Activated CD4-positive, alpha-beta memory T cell treated with anti-CD3 and anti-CD28 coated beads, Interleukin-2, amount 10 ng/mL, durations not matched to agents 7 days and 5 days (primary cell): Measurements from ENCODE around the gene NKX2-3. TPM values are rescaled to one million over a fixed set of nuclear protein-coding genes. Genes with fewer than 3 reads are reported as not detected.

ENCODE experiments used
- CTCF ChIA-PET: fragments of 350-600 bp; sonication (Branson Sonifier 250); formaldehyde crosslinking; loops from one replicate; lab custom pipeline; 2021; ENCODE audit warnings: antibody characterized with exemption, inconsistent platforms; lab: Charles Lee
- POLR2A ChIA-PET: fragments of 350-600 bp; sonication (Branson Sonifier 250); formaldehyde crosslinking; loops from one replicate; lab custom pipeline; 2021; ENCODE audit warnings: antibody characterized with exemption; lab: Charles Lee
- DNase-seq: peaks from one replicate; pipeline ENCODE4 v3.0.0-alpha.2; 2020
- H3K27ac Mint-ChIP-seq: one replicate; pipeline ENCODE4 v1.8.0; 2021; ENCODE audit warnings: mild to moderate bottlenecking, mixed read lengths
- H3K27me3 Mint-ChIP-seq: one replicate; pipeline ENCODE4 v1.8.0; 2021; ENCODE audit warnings: mixed read lengths
- H3K36me3 Mint-ChIP-seq: one replicate; pipeline ENCODE4 v1.8.0; 2021; ENCODE audit warnings: low read depth, mixed read lengths
- H3K4me1 Mint-ChIP-seq: one replicate; pipeline ENCODE4 v1.8.0; 2021; ENCODE audit warnings: mixed read lengths
- H3K4me3 Mint-ChIP-seq: one replicate; pipeline ENCODE4 v1.8.0; 2021; ENCODE audit warnings: mild to moderate bottlenecking, mixed read lengths
- H3K9me3 Mint-ChIP-seq: one replicate; pipeline ENCODE4 v1.8.0; 2021; ENCODE audit warnings: mixed read lengths
- total RNA-seq, 2 experiments: library from RNA; stranded (reverse); gene quantifications; one replicate each; pipeline ENCODE4 v1.2.3, GENCODE V29; 2021

Gene NKX2-3
- total RNA-seq: not detected

DNA sequence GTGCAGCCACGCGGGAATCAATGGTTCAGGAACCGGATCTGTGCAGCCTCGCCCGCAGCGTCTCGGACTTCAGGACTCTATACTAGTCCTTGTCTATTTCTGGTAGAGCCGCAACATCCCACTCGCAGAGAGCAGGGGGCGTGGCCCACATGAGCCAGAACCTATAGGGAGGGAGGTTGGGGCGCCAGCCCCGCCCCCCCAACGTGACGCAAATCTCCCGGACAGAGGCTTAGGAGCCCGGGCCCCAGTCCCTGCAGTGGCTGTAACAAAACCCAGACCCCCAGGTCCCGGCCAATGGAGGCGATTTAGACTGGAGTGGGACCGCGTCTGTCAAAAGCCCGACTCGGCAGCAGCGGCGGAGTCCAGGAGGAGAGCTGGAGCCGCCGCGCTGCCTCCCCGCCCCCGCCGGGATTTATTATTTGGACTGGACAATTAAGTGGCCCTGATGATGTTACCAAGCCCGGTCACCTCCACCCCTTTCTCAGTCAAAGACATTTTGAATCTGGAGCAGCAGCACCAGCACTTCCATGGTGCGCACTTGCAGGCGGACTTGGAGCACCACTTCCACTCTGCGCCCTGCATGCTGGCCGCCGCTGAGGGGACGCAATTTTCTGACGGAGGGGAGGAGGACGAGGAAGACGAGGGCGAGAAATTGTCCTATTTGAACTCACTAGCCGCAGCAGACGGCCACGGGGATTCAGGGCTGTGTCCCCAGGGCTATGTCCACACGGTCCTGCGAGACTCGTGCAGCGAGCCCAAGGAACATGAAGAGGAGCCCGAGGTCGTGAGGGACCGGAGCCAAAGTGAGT lies at the start of gene NKX2-3:
Gene NKX2-3, plus strand, starts transcription at position 256 of the 809 bp plus-strand sequence. Its CDS starts 190 bp downstream, at position 446.
- Mint-ChIP-seq H3K9me3 (no peaks in the 10 kb centered on the region), H3K4me3 (no peak within 1 kb of the TSS), H3K36me3 (peaks cover 4% of the 10 kb centered on the region), H3K4me1 (peaks cover 44% of the 10 kb centered on the region), H3K27me3 (peaks cover 91% of the 10 kb centered on the region), H3K27ac (no peak within 1 kb of the TSS)
- peak; percentile 59 for DNase-seq
- POLR2A ChIA-PET: interaction anchor here (1.6 kb wide), 1 partner anchor 103 kb away, joined by 3 read pairs; the partner anchor contains the start of gene GOT1
- CTCF ChIA-PET: no interaction called here

- H3K4me1 Mint-ChIP-seq: no peaks in the 10 kb centered on the region
- H3K9me3 Mint-ChIP-seq: no peaks in the 10 kb centered on the region
- H3K27me3 Mint-ChIP-seq: peaks cover 37% of the 10 kb centered on the region
- CTCF ChIA-PET: no interaction called here
- POLR2A ChIA-PET: no interaction called here
- no peak for DNase-seq
- no peak overlapping the region for H3K27ac Mint-ChIP-seq
- H3K36me3 Mint-ChIP-seq: no peaks in the 10 kb centered on the region
- no peak overlapping the region for H3K4me3 Mint-ChIP-seq
These were observed 47.8 kb upstream of the NKX2-3 start for GRCh38 chr10:99484626-99485581.

DNA sequence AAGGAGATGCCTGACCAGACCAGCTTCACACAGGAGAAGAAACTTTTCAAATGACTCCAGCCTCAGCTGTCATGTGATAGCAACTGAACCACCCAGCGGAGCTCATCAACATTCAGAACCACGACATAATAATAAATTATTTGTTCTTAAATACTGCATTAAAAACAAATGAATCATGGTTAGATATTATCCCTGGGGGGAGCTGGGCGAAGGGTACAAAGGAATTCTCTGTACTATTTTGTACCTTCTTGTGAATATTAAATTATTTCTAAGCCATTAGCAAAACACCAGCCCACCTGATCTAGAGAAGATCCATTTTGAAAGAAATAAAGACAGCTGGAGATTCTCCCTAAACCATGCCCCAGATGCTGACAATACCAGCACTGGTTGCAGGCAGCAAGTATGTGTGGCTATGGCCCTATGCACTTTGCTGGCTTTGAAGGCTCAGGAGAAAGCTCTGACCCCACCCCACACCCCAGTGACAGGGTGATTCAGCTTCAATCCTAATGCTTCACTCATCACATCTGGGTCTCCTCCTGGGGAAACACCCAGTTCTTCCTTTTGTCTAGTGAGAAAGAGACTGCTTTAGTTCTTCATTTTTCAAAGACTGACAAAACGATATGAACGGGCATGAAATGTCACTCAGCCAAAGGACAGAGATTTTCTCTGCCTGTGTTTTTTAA lies 45.5 kb upstream of the NKX2-3 start:
- ChIA-PET CTCF (interaction anchor here (1.3 kb wide), 1 partner anchor 51 kb away, joined by 3 read pairs; no protein-coding TSS in a partner anchor), POLR2A (no interaction called here)
- no peaks in the 10 kb centered on the region for H3K36me3 Mint-ChIP-seq

GRCh38 chr10:99489271-99489670 lies 43.5 kb upstream of the NKX2-3 start:
- Mint-ChIP-seq H3K4me3 (no peak overlapping the region), H3K9me3 (no peaks in the 10 kb centered on the region), H3K27ac (no peak overlapping the region), H3K4me1 (no peaks in the 10 kb centered on the region), H3K27me3 (peaks cover 44% of the 10 kb centered on the region), H3K36me3 (no peaks in the 10 kb centered on the region)
- ChIA-PET CTCF (no interaction called here), POLR2A (no interaction called here)
- no peak for DNase-seq

More for the DNA sequence above, 45.5 kb upstream of the NKX2-3 start:
- Mint-ChIP-seq H3K27me3 (peaks cover 41% of the 10 kb centered on the region), H3K27ac (no peak overlapping the region), H3K4me3 (no peak overlapping the region), H3K4me1 (no peaks in the 10 kb centered on the region), H3K9me3 (no peaks in the 10 kb centered on the region)
- DNase-seq: no peak

GRCh38 chr10:99497343-99498025 lies 35.3 kb upstream of the NKX2-3 start:
- POLR2A ChIA-PET: no interaction called here

DNA sequence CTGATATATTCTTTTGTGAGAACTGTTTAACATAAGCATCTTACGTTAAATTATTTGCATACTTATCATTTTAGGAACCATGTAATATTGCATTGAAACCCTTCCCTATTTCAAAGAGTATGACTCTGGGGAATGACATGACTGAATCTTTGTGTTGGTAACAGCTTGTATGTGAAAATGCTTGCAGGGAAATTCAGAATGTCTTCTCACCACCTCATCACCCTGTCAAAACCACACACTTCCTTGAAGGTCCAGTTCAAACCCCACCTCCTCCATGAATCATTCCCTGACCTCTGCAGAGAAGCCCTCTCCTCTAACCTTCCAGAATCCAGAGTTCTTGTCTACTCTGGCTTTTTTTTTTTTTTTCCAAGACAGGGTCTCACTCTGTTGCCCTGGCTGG lies 26.3 kb upstream of the NKX2-3 start:
- Mint-ChIP-seq H3K4me3 (no peak overlapping the region), H3K27me3 (peaks cover 34% of the 10 kb centered on the region), H3K27ac (no peak overlapping the region), H3K9me3 (no peaks in the 10 kb centered on the region), H3K4me1 (no peaks in the 10 kb centered on the region), H3K36me3 (no peaks in the 10 kb centered on the region)
- ChIA-PET POLR2A (no interaction called here), CTCF (no interaction called here)
- no peak for DNase-seq

More at GRCh38 chr10:99497343-99498025, 35.3 kb upstream of the NKX2-3 start:
- DNase-seq: no peak
- Mint-ChIP-seq H3K4me1 (no peaks in the 10 kb centered on the region), H3K27ac (no peak overlapping the region), H3K27me3 (peaks cover 13% of the 10 kb centered on the region), H3K4me3 (no peak overlapping the region), H3K9me3 (no peaks in the 10 kb centered on the region), H3K36me3 (no peaks in the 10 kb centered on the region)
- CTCF ChIA-PET: no interaction called here

DNA sequence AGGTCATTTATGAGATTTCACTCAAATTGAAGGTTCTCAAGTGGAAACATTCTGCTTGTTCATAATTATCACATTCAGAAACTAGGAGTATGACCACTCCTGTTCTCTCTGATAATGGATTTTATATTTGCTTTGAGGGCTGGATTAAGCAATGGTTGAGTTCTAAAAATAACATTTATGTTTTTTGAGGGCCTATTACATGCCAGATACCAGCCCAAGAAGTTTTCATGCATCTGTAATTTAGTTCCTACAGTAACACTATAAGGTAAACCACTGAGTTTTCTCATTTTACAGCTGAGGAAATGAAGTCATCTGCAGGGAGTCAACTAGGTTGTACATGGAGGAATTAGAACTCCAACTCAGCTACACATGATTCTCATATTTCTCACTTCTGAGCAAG lies 25.5 kb upstream of the NKX2-3 start:
- Mint-ChIP-seq H3K27me3 (peaks cover 38% of the 10 kb centered on the region), H3K4me1 (no peaks in the 10 kb centered on the region), H3K9me3 (no peaks in the 10 kb centered on the region), H3K27ac (no peak overlapping the region), H3K4me3 (no peak overlapping the region), H3K36me3 (no peaks in the 10 kb centered on the region)
- DNase-seq: no peak
- ChIA-PET POLR2A (no interaction called here), CTCF (no interaction called here)

DNA sequence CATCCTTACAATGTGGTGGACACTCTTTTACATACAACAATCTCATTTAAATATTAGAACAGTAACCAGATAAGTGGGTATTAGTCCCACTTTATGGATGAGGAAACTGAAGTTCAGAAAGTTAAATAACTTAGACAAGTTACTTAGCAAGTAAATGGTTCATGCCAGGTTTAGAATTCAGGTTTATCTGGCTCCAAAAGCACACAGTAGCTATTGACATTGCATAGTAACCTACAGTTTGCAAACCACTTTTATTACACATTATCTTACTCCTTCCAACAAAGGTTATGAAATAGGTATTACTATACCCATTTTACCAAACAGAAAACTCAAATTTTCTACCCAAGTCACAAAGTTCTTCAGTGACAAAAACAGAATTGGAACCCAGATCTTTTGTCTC lies 19.7 kb upstream of the NKX2-3 start:
- ChIA-PET POLR2A (no interaction called here), CTCF (no interaction called here)
- H3K27ac Mint-ChIP-seq: no peak overlapping the region
- H3K4me3 Mint-ChIP-seq: no peak overlapping the region
- H3K9me3 Mint-ChIP-seq: no peaks in the 10 kb centered on the region
- H3K36me3 Mint-ChIP-seq: no peaks in the 10 kb centered on the region
- H3K4me1 Mint-ChIP-seq: no peaks in the 10 kb centered on the region
- DNase-seq: no peak
- peaks cover 60% of the 10 kb centered on the region for H3K27me3 Mint-ChIP-seq

GRCh38 chr10:99519690-99520039 lies 13.1 kb upstream of the NKX2-3 start:
- Mint-ChIP-seq H3K4me1 (no peaks in the 10 kb centered on the region), H3K27ac (no peak overlapping the region), H3K9me3 (no peaks in the 10 kb centered on the region), H3K27me3 (peaks cover 67% of the 10 kb centered on the region), H3K36me3 (no peaks in the 10 kb centered on the region), H3K4me3 (no peak overlapping the region)
- ChIA-PET POLR2A (no interaction called here), CTCF (no interaction called here)
- no peak for DNase-seq

DNA sequence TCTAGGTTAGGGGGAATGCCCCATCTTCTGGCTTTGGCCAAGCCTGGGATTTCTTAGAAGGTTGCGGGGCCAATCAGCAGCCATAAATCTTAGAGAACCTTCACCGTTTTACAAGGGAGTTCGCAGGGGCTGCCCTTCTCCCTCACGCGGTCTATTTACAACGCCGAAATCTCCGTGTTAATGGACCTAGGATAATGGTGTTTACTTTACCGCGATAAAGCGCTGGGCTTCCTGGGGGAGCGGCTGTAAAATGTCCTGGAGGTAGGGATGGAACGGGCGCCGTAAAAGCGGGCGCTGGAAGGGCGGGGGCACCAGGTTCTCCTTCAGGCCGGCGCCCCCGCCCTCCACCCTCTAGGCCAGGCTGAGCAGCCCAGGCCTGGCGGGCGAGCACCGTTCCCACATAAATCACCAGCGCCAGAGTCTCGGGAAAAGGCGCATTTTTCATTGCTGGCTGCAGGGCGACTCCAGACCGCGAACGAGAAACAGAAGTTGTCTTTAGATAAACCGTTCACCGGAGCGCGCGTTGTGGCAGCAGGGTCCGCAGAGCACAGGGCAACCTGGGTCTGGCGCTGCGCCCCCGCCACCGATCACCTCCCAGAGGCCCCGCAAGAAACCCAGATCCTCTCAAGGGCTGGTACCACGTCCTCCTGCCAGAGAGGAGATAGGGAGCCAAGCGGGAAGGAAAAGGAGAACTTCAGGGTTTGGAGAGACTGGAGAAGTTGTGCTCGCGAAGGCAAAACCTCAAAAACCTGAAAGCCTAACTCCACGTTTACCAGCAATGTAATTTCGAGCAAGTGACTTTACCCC lies 12.5 kb upstream of the NKX2-3 start:
- peaks cover 72% of the 10 kb centered on the region for H3K27me3 Mint-ChIP-seq
- H3K36me3 Mint-ChIP-seq: no peaks in the 10 kb centered on the region
- H3K4me1 Mint-ChIP-seq: no peaks in the 10 kb centered on the region
- no peak for DNase-seq
- no peaks in the 10 kb centered on the region for H3K9me3 Mint-ChIP-seq
- ChIA-PET CTCF (no interaction called here), POLR2A (no interaction called here)
- H3K27ac Mint-ChIP-seq: no peak overlapping the region
- H3K4me3 Mint-ChIP-seq: no peak overlapping the region

GRCh38 chr10:99520847-99521764 lies 11.6 kb upstream of the NKX2-3 start:
- POLR2A ChIA-PET: no interaction called here
- DNase-seq: no peak
- no peak overlapping the region for H3K27ac Mint-ChIP-seq
- H3K4me3 Mint-ChIP-seq: no peak overlapping the region
- CTCF ChIA-PET: no interaction called here
- H3K27me3 Mint-ChIP-seq: peaks cover 70% of the 10 kb centered on the region
- no peaks in the 10 kb centered on the region for H3K36me3 Mint-ChIP-seq
- H3K4me1 Mint-ChIP-seq: no peaks in the 10 kb centered on the region
- H3K9me3 Mint-ChIP-seq: no peaks in the 10 kb centered on the region
